Prostate gland (tissue), 2 donors: ENCODE results near the gene PRR35. TPM values are rescaled to one million over a fixed set of nuclear protein-coding genes. Genes with fewer than 3 reads are reported as not detected.

Source experiments
- DNase-seq: peaks from one replicate; pipeline ENCODE4 v3.0.0-alpha.2; 2019; ENCODE audit warnings: low spot score
- H3K27ac ChIP-seq, 2 donors: fragments of 200-600 bp; sonication (generic); 2 replicates each; pipeline ENCODE4 v1.5.1; 2017 to 2019
- H3K27me3 ChIP-seq: fragments of 200-600 bp; sonication (generic); replicated peaks from 2 replicates; pipeline ENCODE4 v1.5.1; 2019; ENCODE audit not compliant: insufficient read depth
- H3K36me3 ChIP-seq, 2 donors: fragments of 200-600 bp; sonication (generic); 1 replicate in 1 of 2; 2 replicates in 1 of 2; pipeline versions ENCODE4 v1.5.1 to v1.8.1; 2017 to 2019
- H3K4me1 ChIP-seq: fragments of 200-600 bp; sonication (generic); replicated peaks from 2 replicates; pipeline ENCODE4 v1.5.1; 2019
- H3K4me3 ChIP-seq, 2 donors: fragments of 200-600 bp; sonication (generic); 2 replicates each; pipeline ENCODE4 v1.5.1; 2017 to 2019
- H3K9me3 ChIP-seq: fragments of 200-600 bp; sonication (generic); 2 replicates; pipeline ENCODE4 v1.5.1; 2017
- CTCF ChIP-seq, 4 experiments: fragments of 200-600 bp in 2 of 4; fragments of 450-650 bp in 2 of 4; sonication (generic) in 2 of 4; IDR thresholded peaks; 1 replicate in 3 of 4; 2 replicates in 1 of 4; pipeline ENCODE4 v1.5.1; 2016 to 2019; ENCODE audit warnings: antibody characterized with exemption in 4 of 4, mild to moderate bottlenecking in 2 of 4, moderate library complexity in 2 of 4
- POLR2A ChIP-seq: fragments of 450-650 bp; IDR thresholded peaks from one replicate; pipeline ENCODE4 v1.6.1; 2016; ENCODE audit warnings: antibody characterized with exemption, mild to moderate bottlenecking
- POLR2AphosphoS5 ChIP-seq: sonication (generic); formaldehyde crosslinking; IDR thresholded peaks from one replicate; pipeline ENCODE4 v1.6.1; 2017; ENCODE audit warnings: antibody characterized with exemption
- WGBS: methylation state at CpG from one replicate; pipeline ENCODE4 v1.1.5; 2018; 5-methylcytosine and 5-hydroxymethylcytosine counted together
- intact Hi-C: fragments of 100-400 bp; cut with DNase I; formaldehyde crosslinking; loops from one replicate; pipeline ENCODE4 v1.14.2; 2022
- total RNA-seq, 2 donors: library from RNA; depleted of rRNA; stranded (reverse); fragments of >200 nt; gene quantifications; one replicate each; pipeline ENCODE4 v1.1.0, GENCODE V29; 2016

Gene PRR35
- total RNA-seq, 2 donors from 2014 or later = 5.1 TPM; not detected in 1

GRCh38 chr16:561413-561794 lies 1.2 kb downstream of the PRR35 start:
- intact Hi-C loops = no loop called here
- Histone ChIP-seq H3K27ac (no peak overlapping the region), H3K4me1 (no peaks in the 10 kb centered on the region), H3K27me3 (peaks cover 9% of the 10 kb centered on the region), H3K9me3 (no peaks in the 10 kb centered on the region), H3K4me3 (no peak overlapping the region), H3K36me3 (no peaks in the 10 kb centered on the region)
- TF ChIP-seq POLR2A (no peak), CTCF (IDR thresholded peaks at IDR 0.05) (no peak)
- DNase-seq = no peak
- 78% methylated on average over 14 of the region's 15 CpGs for WGBS

DNA sequence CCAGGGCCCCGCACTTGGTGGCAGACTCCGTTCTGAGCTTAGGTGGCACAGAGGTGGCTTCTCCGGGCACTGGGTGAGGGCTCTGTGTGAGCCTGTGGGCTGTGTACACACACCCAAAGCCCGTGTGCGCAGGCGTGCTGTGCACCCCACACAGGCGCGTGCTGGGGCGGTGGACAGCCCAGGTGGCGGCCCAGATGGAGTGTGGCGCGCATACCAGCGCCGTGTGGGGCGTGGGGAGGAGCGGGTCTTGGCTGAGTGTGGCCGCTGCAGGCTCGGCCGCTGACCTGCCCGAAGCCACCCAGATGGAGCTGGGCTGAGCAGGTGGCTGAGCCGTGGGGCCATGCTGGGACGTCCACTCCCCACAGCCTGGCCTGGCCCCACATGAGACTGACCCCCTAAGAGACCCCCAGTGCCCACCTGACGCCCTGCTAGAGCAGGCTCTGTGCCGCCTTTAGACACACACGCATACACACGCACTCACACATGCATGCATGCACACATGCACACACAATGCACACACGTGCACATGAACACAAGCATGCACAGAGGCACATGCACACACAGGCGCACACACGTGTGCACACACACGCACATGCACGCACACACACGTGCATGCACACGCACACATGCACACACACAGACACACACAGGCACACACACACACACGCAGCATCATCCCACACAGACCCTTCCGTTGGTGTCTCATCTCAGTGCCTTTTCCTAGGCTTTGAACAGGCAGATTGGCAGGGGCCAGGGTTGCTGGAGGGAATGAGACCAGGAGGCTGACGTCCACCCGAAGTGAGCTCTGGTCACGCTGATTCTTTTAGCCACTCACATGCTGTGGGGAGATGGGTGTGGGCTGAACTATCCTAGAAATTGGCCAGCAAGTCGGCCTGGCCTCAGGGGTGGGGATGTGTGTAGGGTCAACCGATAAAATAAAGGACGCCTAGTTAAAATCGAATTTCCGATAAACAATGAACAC lies 2.1 kb downstream of the PRR35 start:
- TF ChIP-seq POLR2A = no peak
- TF ChIP-seq CTCF (IDR thresholded peaks at IDR 0.05) = no peak
- no peak for TF ChIP-seq POLR2AphosphoS5
- Histone ChIP-seq H3K4me3 (no peak overlapping the region), H3K9me3 (no peaks in the 10 kb centered on the region), H3K4me1 (no peaks in the 10 kb centered on the region), H3K27ac (no peak overlapping the region), H3K27me3 (peaks cover 9% of the 10 kb centered on the region), H3K36me3 (no peaks in the 10 kb centered on the region)
- intact Hi-C loops = no loop called here
- 88% methylated on average over 38 of the region's 43 CpGs for WGBS
- DNase-seq = no peak

- WGBS = 87% methylated on average over 30 of the region's 30 CpGs
These were observed 3.0 kb downstream of the PRR35 start for GRCh38 chr16:563072-563644.

DNA sequence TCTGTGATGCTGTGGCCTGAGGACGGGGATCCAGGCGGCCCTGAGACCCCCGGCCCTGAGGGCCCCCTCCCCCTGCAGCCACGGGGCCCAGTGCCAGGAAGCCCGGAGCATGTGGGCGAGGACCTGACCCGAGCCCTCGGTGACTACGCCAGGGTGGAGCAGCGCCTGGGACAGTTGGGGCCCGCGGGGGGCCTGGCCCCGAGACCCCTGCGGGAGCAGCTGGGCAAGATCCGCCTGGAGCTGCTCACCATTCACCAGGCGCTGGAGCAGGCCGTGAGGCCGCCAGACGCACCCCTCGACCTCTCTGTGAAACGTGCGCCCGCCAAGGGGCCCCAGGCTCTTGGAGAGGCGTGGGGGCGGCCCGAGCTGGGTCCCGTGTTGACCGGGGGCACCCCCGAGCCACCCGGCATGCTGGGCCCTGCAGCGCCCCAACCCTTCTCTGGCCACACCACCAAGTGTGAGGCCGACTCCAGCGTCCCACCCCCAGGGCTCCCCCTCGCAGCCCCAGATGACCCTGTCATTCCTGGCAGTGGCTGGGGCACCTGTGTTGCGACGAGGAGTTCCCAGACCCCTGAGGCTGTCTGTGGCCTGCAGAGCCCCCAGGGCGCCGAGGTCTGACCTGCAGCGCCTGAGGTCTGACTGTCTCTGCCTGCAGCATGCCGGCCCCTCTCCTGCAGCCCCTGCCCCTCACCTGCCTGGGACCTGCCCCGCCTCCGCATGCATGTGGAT lies 4.7 kb downstream of the PRR35 start:
- H3K27ac ChIP-seq = no peak overlapping the region
- peaks cover 7% of the 10 kb centered on the region for H3K27me3 ChIP-seq
- H3K9me3 ChIP-seq = no peaks in the 10 kb centered on the region
- H3K4me3 ChIP-seq = no peak overlapping the region
- intact Hi-C loops = no loop called here
- H3K36me3 ChIP-seq = no peaks in the 10 kb centered on the region
- no peak for DNase-seq
- WGBS = 86% methylated on average over 24 of the region's 42 CpGs
- TF ChIP-seq POLR2AphosphoS5 (no peak), CTCF (IDR thresholded peaks at IDR 0.05) (no peak), POLR2A (no peak)
- no peaks in the 10 kb centered on the region for H3K4me1 ChIP-seq

More at GRCh38 chr16:563072-563644, 3.0 kb downstream of the PRR35 start:
- H3K4me3 ChIP-seq = no peak overlapping the region
- H3K27me3 ChIP-seq = peaks cover 9% of the 10 kb centered on the region
- no peaks in the 10 kb centered on the region for H3K9me3 ChIP-seq
- no peak overlapping the region for H3K27ac ChIP-seq
- no peaks in the 10 kb centered on the region for H3K4me1 ChIP-seq
- no peaks in the 10 kb centered on the region for H3K36me3 ChIP-seq
- intact Hi-C loops = no loop called here
- TF ChIP-seq POLR2A = no peak
- no peak for TF ChIP-seq POLR2AphosphoS5
- no peak for TF ChIP-seq CTCF (IDR thresholded peaks at IDR 0.05)
- DNase-seq = no peak
